Measurements from ENCODE around the gene CSRNP3.

Gene CSRNP3

GRCh38 chr2:165471349-165471950, 2.0 kb downstream of the CSRNP3 start:
- no peak for DNase-seq (ENCODE audit: low read depth in 2 of 2)

- DNase-seq (ENCODE audit: low read depth in 2 of 2): no peak
These were observed 3.4 kb downstream of the CSRNP3 start for GRCh38 chr2:165472922-165473321.

GRCh38 chr2:165474619-165475276, 5.2 kb downstream of the CSRNP3 start:
- DNase-seq (ENCODE audit: low read depth in 2 of 2): no peak

GRCh38 chr2:165475277-165476004, 5.9 kb downstream of the CSRNP3 start:
- DNase-seq (ENCODE audit: low read depth in 2 of 2): no peak

- no peak for DNase-seq (ENCODE audit: low read depth in 2 of 2)
These were observed 10.4 kb downstream of the CSRNP3 start for GRCh38 chr2:165479856-165480255.

- no peak for DNase-seq (ENCODE audit: low read depth in 2 of 2)
These were observed 25.1 kb downstream of the CSRNP3 start for GRCh38 chr2:165494573-165494972.

GRCh38 chr2:165497659-165498317, 28.3 kb downstream of the CSRNP3 start:
- no peak for DNase-seq (ENCODE audit: low read depth in 2 of 2)

- no peak for DNase-seq (ENCODE audit: low read depth in 2 of 2)
These were observed 29.6 kb downstream of the CSRNP3 start for GRCh38 chr2:165499131-165499530.

GRCh38 chr2:165500001-165500400, 30.5 kb downstream of the CSRNP3 start:
- DNase-seq (ENCODE audit: low read depth in 2 of 2): no peak

- DNase-seq (ENCODE audit: low read depth in 2 of 2): no peak
These were observed 31.3 kb downstream of the CSRNP3 start for GRCh38 chr2:165500816-165501215.

GRCh38 chr2:165505514-165505913, 36.0 kb downstream of the CSRNP3 start:
- no peak for DNase-seq (ENCODE audit: low read depth in 2 of 2)

GRCh38 chr2:165508927-165509326, 39.4 kb downstream of the CSRNP3 start:
- no peak for DNase-seq (ENCODE audit: low read depth in 2 of 2)

- no peak for DNase-seq (ENCODE audit: low read depth in 2 of 2)
These were observed 44.0 kb downstream of the CSRNP3 start for GRCh38 chr2:165513479-165513878.

GRCh38 chr2:165518611-165519010, 49.1 kb downstream of the CSRNP3 start:
- no peak for DNase-seq (ENCODE audit: low read depth in 2 of 2)

GRCh38 chr2:165522719-165523118, 53.2 kb downstream of the CSRNP3 start:
- no peak for DNase-seq (ENCODE audit: low read depth in 2 of 2)

GRCh38 chr2:165524720-165525119, 55.2 kb downstream of the CSRNP3 start:
- DNase-seq (ENCODE audit: low read depth in 2 of 2): no peak

- no peak for DNase-seq (ENCODE audit: low read depth in 2 of 2)
These were observed 59.2 kb downstream of the CSRNP3 start for GRCh38 chr2:165528691-165529090.

- no peak for DNase-seq (ENCODE audit: low read depth in 2 of 2)
These were observed 59.6 kb downstream of the CSRNP3 start for GRCh38 chr2:165529130-165529529.

GRCh38 chr2:165533331-165533730, 63.8 kb downstream of the CSRNP3 start:
- DNase-seq (ENCODE audit: low read depth in 2 of 2): no peak

- DNase-seq (ENCODE audit: low read depth in 2 of 2): no peak
These were observed 66.0 kb downstream of the CSRNP3 start for GRCh38 chr2:165535471-165535870.

- DNase-seq (ENCODE audit: low read depth in 2 of 2): no peak
These were observed 67.5 kb downstream of the CSRNP3 start for GRCh38 chr2:165536851-165537499.

- no peak for DNase-seq (ENCODE audit: low read depth in 2 of 2)
These were observed 70.5 kb downstream of the CSRNP3 start for GRCh38 chr2:165539985-165540384.

Measured in stimulated activated CD4-positive, alpha-beta T cell treated with anti-CD3 and anti-CD28 coated beads, Interleukin-4, amount 100 ng/mL, for 48 hours (primary cell).